Activated CD8-positive, alpha-beta memory T cell treated with anti-CD3 and anti-CD28 coated beads for 48 hours (primary cell): ENCODE results near the gene NBL1.

Source experiments
- DNase-seq, 3 experiments: peaks; one replicate each; pipeline ENCODE4 v3.0.0-alpha.2; 2020; ENCODE audit warnings: low read depth in 2 of 3, low spot score in 2 of 3

Gene NBL1

DNA sequence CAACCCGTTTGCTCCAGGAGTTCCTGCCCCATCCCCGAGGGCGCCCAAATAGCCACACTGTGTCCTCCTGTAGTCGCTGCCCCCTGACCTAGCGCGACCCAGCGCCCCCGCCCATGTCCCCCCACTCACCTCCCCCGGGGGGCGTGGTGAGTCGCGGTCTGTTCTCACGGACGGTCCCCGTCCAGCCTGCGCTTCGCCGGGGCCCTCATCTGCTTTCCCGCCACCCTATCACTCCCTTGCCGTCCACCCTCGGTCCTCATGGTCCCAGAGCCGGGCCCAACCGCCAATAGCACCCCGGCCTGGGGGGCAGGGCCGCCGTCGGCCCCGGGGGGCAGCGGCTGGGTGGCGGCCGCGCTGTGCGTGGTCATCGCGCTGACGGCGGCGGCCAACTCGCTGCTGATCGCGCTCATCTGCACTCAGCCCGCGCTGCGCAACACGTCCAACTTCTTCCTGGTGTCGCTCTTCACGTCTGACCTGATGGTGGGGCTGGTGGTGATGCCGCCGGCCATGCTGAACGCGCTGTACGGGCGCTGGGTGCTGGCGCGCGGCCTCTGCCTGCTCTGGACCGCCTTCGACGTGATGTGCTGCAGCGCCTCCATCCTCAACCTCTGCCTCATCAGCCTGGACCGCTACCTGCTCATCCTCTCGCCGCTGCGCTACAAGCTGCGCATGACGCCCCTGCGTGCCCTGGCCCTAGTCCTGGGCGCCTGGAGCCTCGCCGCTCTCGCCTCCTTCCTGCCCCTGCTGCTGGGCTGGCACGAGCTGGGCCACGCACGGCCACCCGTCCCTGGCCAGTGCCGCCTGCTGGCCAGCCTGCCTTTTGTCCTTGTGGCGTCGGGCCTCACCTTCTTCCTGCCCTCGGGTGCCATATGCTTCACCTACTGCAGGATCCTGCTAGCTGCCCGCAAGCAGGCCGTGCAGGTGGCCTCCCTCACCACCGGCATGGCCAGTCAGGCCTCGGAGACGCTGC is 21.7 kb downstream of the NBL1 start:
- DNase-seq: no peak

DNA sequence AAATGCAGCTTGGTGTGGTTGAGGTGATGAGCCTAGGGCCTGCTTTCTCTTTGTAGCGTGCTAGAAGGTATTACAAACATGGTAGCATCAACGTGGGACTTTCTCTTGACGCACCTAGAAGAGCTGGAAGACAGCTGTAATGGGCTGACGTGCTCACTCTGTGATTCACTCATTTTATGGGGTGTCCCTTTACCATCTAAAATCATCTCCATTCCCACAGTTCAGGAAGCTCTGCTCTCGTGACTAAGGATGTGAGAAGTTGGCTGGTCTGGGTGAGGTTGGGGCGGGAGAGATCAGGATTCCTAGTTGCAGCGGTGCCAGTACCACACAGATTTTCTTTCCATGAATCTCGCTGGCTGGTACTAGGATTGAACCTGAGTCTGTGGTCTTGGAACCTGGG is 24.8 kb downstream of the NBL1 start:
- DNase-seq: no peak

DNA sequence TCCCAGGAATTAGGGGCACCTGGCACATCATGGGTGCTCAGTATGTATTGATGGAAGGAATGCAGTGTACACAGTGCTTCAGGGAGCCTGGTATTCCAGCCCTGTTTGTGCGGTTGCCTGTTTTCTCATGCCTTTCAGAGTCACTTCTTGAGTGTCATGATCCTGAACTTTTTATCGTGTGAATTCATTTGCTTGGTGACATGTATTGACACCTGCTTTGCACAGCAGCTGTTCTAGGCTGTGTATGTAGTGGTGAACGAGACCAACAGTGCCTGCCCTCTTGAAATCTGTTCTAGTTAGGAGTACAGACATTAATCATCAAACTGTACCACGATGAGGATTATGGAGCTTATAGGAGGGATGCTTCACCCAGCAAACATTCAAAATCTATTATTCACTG is 26.7 kb downstream of the NBL1 start:
- no peak for DNase-seq

DNA sequence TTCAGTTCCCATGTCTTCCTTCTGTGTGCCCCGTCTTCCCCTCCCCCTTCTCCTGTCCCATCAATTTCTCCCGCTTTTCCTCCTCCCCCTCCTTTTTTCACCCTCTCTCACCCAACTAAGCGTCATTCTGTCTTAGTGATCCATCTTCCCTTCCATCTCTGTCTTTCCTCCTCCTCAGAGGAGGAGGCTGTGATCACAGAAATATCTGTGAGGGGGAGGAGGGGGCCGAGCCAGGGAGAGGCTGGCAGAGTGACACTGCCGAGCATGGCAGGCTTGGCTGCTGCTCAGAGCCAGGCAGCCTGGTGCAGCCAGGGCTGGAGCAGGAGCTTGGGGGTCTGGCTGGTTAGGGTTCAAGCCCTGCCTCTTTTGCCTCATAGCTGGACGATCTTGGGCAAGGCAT is 28.1 kb downstream of the NBL1 start:
- DNase-seq: no peak

DNA sequence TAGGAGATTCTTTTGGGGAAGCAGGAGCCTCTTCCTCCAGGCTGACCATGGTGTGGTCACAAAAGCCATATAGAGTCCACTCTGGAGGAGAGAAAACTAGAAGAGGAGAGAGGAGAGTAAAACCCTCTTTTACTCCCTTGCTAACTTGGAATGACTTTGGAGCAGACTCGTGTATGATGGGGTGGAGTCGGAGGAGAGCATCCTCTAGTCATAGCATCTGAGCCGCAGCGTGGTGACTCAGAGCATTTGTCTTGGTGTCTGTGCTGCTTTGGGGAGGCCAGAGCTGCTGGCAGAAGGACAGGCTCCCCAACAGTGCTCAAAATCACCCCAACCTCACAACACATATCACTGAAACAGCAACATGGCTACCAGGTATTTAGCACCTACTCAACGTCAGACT is 31.7 kb downstream of the NBL1 start:
- DNase-seq: no peak

DNA sequence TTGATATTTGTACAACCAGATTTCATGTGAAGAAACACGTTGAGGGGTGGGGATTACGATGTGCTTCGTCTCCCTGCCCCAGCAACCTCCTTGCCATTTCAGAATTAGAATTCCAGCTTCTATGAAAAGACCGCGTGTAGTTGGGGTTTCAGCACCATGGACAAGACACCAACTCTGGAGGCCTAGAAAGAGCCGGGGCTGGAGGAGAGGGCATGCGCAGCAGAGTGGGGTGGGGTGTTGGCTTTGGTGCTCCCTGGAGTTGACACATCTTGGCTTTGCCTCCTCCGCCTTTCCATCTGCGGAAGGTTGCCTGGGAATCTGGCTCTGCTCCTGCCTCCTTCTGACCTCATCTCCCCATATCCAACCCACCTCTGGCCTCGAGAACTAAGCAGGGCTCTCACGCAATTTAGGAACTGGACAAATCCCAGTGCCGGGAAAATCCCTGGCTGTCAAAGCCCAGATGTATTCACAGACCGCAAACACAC is 32.4 kb downstream of the NBL1 start:
- no peak for DNase-seq

DNA sequence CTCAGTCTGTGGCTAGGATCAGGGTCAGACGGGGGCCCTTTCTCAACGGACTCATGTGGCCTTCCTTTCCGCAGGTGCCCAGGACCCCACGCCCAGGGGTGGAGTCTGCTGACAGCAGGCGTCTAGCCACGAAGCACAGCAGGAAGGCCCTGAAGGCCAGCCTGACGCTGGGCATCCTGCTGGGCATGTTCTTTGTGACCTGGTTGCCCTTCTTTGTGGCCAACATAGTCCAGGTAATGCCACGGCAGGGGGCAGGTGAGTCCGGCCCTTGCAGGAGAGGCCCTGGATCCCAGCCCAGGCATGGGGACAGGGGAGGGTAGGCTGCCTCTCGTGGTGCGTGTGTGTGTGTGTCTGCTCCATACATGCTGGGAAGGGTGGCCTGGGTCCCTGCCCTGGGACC is 34.4 kb downstream of the NBL1 start:
- no peak for DNase-seq

DNA sequence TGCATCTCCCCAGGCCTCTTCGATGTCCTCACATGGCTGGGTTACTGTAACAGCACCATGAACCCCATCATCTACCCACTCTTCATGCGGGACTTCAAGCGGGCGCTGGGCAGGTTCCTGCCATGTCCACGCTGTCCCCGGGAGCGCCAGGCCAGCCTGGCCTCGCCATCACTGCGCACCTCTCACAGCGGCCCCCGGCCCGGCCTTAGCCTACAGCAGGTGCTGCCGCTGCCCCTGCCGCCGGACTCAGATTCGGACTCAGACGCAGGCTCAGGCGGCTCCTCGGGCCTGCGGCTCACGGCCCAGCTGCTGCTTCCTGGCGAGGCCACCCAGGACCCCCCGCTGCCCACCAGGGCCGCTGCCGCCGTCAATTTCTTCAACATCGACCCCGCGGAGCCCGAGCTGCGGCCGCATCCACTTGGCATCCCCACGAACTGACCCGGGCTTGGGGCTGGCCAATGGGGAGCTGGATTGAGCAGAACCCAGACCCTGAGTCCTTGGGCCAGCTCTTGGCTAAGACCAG is 34.9 kb downstream of the NBL1 start:
- no peak for DNase-seq

DNA sequence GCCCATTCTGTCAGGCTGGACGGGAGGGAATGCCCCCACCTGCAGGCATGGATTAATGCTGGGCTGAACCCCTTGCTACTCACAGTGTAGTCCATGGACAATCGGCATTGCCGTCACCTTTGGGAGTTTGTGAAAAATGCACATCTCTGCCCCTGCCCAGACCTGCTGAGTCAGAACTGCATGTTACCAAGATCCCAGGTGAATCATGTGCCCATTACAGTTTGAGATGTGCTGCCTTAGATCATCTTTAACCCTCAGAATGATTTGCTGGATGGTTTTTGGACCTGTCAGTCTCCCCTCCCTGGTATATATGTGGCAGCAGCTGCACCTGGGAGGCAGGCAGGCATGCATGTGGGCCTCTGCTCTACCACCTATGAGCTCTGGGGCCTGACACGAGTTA is 35.6 kb downstream of the NBL1 start:
- no peak for DNase-seq

DNA sequence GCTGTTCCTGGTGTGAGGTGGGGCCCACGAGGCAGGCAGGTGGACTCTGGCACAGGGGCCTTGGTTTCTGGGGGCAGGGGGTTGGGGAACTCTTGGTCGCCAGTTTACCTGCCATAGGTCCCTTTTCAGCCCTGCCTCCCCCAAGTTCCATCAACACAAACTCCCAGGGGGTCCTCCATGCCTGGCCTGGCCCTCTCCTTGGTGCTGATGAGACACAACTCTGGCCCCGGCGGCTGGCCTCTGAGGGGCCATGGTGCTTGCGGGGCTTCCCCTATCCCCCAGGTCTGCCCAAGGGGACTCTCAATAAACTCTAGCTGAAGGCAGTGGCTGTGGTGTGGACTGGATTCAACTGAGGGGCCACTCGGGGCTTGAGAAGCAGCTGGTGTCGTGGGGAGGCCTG is 36.5 kb downstream of the NBL1 start:
- DNase-seq: no peak

DNA sequence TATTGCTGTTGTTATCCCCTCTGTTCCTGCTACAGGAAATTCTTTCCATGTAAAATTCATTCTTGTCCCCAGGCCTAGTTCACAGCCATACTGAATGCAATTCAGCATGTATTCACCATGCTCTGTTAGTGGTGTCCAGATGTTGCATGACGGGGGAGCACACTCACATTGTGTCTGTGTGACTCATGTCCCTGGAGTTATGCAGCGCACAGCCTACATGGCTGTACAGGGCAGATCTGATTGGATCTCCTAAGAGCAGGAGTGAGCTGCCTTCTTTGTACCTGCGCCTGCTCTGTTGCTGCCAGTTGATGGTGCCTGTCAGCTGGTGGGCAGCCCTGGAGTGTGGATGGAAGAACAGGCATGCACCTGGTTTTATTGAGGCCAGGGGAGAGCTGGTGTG is 38.1 kb downstream of the NBL1 start:
- no peak for DNase-seq

DNA sequence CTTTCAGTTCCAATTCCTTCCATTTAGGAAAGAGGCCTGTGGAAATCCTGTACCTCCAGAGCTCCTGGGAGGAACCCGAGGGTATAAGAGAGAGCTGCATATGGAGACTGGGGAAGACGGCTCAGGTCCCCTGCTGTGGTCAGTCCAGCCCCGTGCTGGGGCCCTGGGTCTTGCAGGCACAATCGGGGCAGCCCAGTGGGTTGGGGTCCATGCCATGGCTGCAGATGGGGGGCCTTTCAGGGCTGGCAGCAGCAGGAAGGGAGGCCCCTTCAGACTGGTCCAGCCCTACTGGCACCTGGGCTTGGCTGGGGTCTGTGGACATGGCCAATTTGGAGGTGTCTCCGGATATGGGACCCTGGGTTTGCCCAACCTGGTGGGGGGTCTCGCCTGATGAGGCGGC is 38.8 kb downstream of the NBL1 start:
- DNase-seq: no peak

DNA sequence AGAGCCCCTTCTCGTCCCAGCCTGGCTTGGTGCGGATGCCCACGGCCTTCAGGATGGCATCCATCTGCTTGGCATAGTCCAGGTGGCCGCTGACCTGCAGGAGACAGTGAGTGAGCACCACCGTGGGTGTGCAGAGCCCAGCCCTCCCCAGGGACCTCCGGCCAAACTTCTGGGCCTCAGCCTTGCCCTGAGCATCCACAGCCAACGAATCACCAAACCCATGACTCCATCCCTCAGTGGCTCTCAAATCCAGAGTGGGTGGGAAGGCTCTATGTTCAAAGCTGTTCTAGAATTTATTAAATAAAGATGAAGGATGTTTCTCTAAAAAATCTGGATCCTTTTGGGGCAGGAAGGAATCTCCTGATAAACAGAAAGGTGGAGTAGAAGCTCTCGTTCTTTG is 39.2 kb downstream of the NBL1 start:
- DNase-seq: no peak

DNA sequence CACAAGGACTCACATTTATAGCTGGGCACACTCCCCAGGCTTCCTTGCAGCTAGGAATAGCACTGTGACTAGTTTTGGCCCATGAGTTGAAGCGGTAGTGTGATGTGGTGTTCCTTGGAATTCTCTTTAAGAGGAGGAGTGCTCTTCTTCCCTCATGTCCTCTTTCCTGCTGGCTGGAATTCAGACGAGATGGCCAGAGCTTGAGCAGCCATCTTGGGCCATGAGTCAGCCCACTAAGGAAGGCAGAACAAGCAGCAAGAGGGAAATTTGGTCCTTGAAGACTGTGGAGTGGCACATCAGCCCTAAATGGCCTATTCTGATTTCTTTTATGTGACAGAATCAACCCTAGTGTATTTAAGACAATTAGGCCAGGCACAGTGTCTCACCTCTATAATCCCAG is 40.6 kb downstream of the NBL1 start:
- no peak for DNase-seq

DNA sequence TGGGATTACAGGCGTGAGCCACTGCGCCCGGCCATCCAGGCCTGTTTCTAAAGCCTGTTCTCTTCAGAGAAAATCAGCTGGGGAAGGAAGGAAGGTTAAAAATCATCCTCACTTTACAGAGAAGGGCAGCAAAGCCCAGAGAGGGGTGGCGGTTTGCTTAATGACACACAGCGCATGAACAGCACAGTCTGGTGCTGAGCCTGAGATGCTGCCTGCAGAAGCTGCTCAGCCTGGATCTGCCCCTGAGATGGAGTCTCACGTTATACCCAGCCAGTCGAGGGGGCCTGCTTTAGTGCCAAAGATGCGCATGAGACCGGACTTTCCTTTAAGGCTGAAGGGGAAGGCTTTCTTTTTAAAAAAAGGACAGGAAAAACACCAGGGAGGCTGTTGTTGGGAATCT is 41.9 kb downstream of the NBL1 start:
- no peak for DNase-seq

DNA sequence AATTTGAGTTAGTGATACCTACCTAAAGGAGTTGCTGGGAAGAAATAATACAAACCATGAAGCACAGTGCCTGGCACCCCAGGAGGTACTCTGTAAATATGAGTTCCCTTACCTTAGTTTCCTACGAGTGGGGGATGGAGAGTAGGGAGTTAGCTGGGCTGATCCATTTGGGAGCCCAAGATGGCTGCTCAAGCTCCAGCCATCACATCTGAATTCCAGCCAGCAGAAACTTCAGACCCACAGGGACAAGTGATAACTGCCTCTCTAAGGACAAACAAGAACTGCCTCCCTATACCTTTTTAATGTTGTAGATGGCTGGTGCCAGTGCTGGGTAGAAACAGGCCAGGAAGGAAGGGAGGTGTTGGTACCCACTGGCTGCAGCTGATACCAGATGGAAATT is 43.3 kb downstream of the NBL1 start:
- DNase-seq: no peak

DNA sequence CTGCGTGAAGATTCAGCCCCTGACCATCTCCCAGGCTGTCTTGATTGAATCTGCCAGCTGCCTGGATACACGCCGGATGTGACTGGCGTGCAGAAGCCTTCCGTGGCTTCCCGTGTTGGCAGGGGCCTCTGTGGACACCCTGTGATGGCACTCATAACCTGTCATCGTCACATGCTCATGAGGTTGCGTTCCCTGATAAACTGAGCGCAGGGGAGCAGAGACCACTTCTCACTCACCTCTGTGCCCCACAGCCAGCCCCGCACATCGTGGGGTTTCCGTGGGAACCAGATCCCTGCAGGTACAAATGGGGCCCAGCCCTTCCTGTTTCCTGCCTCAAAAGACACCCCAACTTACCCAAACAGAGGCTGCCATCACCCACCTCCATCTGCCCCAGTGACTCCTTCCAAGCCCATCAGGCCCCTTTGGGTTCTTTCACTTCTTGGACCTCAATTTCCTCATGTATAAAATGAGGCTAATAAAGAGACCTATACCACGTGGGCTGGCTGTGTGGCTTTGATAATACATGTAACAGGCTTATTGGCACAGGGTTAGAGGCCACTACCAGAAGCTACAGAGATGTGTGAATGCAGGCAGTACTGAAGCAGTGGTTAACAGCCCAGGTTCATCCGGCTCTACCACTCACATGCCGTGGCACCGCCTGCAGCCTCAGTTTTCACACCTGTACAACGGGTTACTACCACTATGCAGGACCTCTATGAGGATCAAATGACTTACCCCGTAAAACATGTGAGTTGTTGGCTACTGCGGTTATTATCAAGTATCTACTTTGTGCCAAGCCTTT is 44.1 kb downstream of the NBL1 start:
- no peak for DNase-seq

DNA sequence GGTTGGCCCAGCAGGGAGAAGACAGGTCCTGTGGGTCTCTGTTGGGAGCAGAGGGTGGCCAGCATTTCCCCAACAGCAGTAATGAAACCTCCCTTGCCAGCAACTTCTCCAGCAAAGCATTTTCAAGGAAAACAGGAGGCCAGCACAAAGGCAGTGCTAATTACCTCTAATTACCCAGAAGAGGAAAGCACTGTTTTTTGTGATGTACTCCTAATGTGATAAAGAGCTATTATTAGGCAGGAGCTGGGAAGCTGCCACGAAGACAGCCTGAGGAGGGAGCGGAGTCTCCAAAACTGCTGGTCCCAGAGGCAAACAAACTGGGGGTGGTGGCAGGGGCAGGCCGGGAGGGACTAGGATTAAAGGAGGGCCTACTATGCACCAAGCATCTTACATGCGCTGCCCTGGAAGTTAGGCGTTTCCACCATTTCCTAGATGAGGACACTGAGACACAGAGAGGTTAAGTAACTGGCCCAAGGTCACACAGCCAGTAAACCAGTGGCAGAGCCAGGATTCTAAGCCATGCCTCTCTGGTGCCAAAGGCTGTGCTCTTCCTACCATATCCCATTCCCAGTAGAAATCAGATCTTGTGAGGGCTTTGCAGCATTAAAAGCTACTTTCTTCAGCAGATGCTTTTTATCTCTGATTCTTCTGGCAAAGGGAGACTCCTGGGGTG is 45.1 kb downstream of the NBL1 start:
- no peak for DNase-seq

DNA sequence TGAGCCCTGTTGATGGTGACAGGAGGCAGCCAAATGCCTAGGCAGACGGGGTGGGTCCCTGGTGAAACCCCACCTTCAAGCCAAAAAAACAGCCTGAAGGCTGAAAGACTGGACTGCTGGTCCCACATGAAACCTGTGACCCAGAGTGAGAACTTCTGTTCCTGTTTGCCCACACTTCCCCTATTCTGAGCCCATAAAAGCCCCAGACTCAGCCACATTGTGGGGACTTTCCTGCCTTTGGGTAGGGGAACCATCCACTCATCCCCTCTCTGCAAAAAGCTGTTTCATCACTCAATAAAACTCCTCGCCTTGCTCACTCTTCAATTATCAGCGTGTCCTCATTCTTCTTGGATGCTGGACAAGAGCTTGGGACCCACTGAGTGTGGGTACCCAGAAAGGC is 45.7 kb downstream of the NBL1 start:
- no peak for DNase-seq

DNA sequence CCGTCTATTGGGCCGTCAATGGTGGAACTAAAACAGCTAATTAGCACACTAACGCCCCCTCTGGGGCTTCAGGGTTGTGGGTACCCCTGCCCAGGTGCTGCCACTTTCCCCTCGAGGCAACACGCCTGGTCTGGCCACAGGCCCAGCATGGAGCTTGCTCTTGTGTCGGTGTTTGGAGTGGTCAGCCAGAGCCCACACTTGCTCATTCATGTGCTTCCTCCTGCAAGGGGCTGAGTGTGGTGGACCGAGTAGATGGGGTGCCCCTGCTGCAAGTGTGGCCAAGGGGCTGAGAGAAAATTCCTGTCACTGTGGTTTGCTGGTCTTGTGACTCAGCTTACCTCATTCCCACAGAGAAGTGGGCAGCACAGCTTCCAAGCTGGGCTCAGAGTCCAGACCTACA is 46.2 kb downstream of the NBL1 start:
- DNase-seq: no peak

DNA sequence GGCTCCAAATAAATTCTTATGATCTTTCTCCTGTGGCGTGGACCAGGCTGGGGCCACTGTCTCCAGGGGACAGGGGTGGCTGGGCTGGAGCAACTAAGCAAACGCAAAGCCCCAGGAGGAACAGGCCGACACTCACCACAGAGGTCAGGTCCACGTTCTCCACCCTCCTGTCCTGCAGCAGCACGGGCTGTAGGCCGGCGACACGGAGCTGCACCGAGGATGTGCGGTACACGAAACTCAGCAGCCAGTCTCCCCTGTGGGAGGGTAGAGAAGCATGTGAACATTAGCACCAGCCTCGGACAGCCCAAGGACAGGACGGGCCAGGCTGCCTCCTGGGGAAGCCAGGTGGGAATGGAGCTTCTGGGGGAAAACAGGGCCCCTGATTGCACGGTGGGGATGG is 50.2 kb downstream of the NBL1 start:
- no peak for DNase-seq
